ENCODE data around the gene CALM1.
"Not testable (repeated sequence)": the region's sequence is repeated elsewhere in the genome, so short reads cannot be mapped to it uniquely, and the experiment has no call there.

CALM1 gene

GRCh38 chr14:90383731-90384542 is 12.9 kb upstream of the CALM1 start:
- no peak for DNase-seq (ENCODE audit: low spot score)

DNA sequence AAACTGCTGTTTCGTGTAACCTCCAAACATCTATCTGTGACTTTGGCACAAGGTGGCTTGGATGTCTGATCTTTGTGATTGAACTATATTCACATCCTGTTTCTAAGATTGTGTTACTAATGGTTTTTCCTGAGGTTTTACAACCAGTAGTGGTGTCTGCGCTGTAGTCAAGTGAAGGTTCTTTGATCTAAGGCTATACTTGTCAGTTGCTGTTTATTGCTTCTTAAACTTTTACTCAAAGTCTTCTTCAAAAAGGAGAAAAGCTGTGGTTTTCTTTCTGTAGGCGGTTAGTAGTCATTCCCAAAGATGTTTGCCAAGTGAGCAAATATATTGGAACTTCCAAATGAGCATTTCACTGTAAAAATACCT is 12.3 kb upstream of the CALM1 start:
- DNase-seq (ENCODE audit: low spot score) = no peak

GRCh38 chr14:90386321-90386720 is 10.5 kb upstream of the CALM1 start:
- no peak for DNase-seq (ENCODE audit: low spot score)

DNA sequence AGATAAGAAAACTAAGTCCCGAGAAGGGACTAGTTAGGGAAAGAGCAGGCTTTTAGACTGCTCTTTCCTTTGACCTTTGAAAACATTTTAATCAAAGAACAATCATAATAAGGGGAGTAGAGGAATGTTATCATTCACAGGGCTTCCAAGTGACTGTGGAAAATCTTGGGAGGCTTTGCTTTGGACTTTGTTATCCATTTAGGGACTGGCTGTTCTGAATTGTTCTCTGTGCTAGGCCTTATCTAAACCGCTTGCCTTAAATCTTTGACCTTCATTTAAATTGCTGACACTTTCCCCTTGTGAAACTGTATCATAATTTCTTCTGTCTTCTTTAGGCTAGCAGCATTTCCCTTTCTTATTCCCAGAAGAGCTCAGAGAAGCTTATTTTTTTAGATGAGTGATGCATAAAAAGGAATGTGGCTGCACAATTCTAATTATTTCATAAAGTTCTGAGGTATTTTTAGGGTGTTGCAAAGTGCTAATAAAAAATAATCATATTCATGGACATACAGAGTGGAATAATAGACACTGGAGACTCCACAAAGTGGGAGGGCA is 9.5 kb upstream of the CALM1 start:
- no peak for DNase-seq (ENCODE audit: low spot score)

DNA sequence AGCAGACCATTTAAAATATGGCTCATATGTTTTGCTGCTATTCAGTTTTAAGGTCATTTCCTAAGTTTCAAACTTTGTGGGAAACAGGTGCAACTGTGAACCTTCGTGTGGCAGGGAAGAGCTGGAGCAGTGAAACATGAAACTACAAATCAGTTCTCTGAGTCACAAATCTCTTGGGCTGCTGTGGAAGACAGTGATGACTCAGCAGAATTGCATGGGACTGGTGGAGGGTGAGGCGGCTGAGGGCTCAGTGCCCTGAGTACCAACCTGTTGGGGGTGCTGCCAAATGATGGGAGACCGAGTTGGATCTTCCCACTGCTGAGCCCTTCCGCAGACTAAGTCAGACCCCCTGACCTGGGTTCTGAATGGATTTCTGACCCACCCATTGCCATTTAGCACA is 8.4 kb upstream of the CALM1 start:
- no peak for DNase-seq (ENCODE audit: low spot score)

GRCh38 chr14:90388982-90389381 is 7.8 kb upstream of the CALM1 start:
- DNase-seq (ENCODE audit: low spot score) = no peak

- no peak for DNase-seq (ENCODE audit: low spot score)
Observed at GRCh38 chr14:90393966-90394365, 2.9 kb upstream of the CALM1 start.

DNA sequence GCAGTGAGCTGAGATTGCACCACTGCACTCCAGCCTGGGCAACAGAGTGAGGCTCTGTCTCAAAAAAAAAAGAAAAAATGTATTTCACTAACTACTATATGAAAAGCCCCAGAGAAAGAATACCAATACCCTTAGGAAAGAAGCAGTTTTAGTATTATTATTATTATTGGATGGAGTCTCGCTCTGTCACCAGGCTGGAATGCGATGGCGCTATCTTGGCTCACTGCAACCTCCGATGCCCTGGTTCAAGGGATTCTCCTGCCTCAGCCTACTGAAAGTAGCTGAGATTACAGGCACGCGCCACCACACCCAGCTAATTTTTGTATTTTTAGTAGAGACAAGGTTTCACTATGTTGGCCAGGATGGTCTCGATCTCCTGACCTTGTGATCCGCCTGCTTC is 2.0 kb upstream of the CALM1 start:
- DNase-seq (ENCODE audit: low spot score) = not testable (repeated sequence)

DNA sequence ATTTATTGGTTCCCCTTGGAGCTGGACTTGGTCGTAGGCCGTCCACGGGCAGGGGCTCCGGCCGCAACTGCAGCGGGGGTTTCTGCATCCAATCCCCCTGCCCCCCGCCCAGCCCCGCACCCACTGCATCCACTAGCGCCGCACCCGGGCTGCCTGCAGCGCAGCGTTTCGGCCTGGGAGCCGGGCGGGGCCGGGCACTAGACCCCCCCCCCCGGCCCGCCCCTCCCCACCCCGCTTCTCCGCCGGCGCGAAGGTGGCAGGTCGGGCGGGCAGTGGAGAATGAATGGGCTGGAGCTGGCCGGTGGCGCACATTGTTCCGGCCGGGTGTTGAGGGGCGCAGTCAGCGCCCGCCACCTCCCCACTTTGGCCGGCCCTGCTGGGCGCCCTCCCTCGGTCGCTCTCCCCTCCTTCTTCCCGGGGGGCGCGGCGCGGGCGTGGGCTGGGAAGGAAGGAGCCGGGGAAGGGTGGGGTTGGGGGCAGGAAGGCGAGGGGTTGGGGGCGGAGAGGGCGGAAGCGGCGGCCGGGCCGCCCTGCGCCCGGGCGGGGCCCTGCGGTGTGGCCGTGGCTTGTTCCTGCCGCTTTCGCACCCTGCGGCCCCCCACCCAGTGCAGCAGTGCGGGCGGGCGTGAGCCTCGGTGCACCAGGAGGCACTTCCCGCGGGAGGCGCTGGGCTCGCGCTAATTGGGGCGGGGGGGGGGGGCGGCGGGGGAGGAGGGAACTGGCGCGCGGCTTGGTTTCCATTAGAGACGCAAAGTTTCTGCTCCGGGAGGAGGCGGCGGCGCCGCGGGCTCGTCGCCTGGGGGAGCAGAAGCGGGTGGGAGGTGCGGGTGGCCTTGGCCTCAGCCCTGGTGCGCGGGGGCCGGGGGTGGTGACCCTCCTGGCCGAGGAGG is 841 bp downstream of the CALM1 start:
- DNase-seq (ENCODE audit: low spot score) = peak; percentile 49

- DNase-seq (ENCODE audit: low spot score) = no peak
Observed at GRCh38 chr14:90398315-90398839, 1.5 kb downstream of the CALM1 start.

GRCh38 chr14:90398841-90399540 is 2.2 kb downstream of the CALM1 start:
- DNase-seq (ENCODE audit: low spot score) = no peak

DNA sequence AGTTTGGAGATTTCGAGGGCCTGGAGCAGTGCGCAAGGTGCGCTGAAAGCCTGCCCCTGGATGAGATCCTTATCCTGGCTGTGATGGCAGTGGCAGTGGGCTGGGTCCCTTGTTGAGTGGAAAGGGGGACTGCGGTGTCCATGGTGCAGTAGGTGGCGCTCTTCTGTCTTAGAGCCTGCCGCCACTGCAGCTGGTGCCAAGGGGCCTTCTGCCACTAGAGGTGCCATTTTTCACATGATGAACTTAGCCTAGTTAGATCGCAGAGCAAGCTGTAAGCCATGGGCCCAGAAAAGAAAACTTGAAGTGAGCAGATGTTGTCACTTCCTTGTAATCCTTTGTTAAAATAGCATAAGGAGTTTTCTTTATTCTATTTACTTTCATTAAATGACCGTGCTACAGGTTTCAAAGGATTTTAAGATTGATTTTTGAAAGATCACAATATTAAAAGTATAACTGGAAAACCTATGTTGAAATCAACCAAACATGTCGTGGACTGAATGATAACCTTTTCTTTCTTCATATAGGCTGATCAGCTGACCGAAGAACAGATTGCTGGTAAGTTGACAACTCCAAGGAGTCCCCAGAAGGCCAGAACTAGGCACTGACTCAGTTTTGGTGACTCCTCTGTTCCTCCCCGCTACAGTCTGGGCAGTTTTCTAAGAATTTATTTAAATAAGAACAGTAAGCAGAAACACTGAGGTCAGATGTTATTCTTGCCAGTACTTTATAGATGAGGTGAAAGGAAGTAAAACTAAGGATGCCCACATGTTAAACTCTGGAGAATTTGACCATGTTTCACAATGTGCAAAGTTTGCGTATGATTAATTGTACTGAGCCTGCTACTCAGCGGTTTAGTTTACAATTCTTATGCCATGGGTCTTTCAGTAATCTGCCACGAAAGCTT is 3.0 kb downstream of the CALM1 start:
- DNase-seq (ENCODE audit: low spot score) = peak; percentile 90

GRCh38 chr14:90400904-90401561 is 4.2 kb downstream of the CALM1 start:
- no peak for DNase-seq (ENCODE audit: low spot score)

GRCh38 chr14:90402016-90402415 is 5.2 kb downstream of the CALM1 start:
- DNase-seq (ENCODE audit: low spot score) = no peak

- DNase-seq (ENCODE audit: low spot score) = no peak
Observed at GRCh38 chr14:90403065-90403464, 6.2 kb downstream of the CALM1 start.

- DNase-seq (ENCODE audit: low spot score) = no peak
Observed at GRCh38 chr14:90405101-90405500, 8.3 kb downstream of the CALM1 start.

GRCh38 chr14:90405755-90406154 is 8.9 kb downstream of the CALM1 start:
- no peak for DNase-seq (ENCODE audit: low spot score)

DNA sequence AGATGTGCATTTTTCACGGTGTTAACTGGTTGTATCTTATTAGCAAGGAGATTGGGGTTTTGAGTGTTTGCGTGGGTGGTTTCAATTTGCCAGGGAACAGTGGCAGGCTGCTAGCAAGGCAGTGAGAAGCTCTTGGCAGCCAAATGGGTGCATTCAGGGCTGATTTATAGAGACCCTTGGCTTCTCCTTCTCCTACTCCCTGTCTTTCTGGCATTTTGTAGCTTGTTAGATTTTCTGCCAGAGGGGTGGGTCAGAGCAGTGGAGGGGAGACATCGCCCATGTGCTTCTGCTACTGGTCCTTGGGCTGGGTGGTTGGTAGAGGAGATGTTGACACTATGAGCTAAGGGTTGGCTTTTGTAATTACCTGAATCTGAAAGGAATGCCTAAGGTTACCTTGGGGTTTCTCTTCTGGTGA is 9.6 kb downstream of the CALM1 start:
- DNase-seq (ENCODE audit: low spot score) = no peak

- no peak for DNase-seq (ENCODE audit: low spot score)
Observed at GRCh38 chr14:90407230-90407629, 10.4 kb downstream of the CALM1 start.

DNA sequence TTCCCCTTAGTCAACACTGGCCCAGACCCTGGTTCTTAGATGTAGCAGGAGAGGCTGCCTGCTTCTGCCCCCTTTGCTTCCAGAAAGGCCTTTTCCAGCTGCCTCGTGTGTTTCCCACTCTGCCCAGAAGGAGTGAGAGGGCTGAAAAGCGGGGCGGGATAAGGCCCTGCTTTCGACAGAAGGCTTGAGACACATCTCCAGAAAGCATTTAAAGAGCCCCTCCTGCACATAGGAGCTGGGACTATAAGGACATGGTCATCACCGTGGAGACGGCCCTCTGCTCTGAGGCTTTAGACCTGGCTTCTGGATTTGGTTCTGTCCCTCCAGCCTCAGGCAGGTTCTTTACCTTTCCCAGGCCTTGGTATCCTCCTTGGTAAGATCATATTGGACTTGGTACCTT is 11.9 kb downstream of the CALM1 start:
- DNase-seq (ENCODE audit: low spot score) = no peak

All from HuH-7 (cell line).